OCI-LY7 (cell line): Measurements from ENCODE around the gene BRK1.

Experiments
- EZH2phosphoT487 ChIP-seq: fragments of 200-600 bp; sonication (generic); IDR thresholded peaks from 2 replicates; pipeline ENCODE4 v1.6.1; 2018; ENCODE audit warnings: low read depth, borderline replicate concordance, mild to moderate bottlenecking, mixed run types, antibody characterized with exemption, low read length, moderate library complexity, mixed read lengths
- TF ChIP-seq, protein P1 (sequence below): fragments of 200-600 bp; sonication (generic); conservative IDR thresholded peaks from 2 replicates; pipeline ENCODE4 v1.5.1; 2014; ENCODE audit warnings: mild to moderate bottlenecking, antibody characterized with exemption, low read length, moderate library complexity, mixed read lengths

DNA sequence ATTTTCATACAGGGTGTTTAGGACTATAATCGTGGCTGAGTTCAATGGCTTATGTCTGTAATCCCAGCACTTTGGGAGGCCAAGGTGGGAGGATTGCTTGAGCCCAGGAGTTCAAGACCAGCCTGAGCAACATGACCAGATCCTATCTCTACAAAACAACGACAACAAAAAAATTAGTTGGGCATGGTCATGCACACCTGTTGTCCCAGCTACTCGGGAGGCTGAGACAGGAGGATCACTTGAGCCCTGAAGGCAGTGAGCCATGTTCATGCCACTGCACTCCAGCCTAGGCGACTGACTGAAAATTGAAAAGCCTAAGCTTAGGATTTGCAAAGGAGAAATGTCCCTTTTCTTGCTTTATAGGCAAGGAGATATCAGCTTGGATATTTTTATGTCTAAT is 1.5 kb downstream of the BRK1 start:
- TF ChIP-seq, protein P1, sequence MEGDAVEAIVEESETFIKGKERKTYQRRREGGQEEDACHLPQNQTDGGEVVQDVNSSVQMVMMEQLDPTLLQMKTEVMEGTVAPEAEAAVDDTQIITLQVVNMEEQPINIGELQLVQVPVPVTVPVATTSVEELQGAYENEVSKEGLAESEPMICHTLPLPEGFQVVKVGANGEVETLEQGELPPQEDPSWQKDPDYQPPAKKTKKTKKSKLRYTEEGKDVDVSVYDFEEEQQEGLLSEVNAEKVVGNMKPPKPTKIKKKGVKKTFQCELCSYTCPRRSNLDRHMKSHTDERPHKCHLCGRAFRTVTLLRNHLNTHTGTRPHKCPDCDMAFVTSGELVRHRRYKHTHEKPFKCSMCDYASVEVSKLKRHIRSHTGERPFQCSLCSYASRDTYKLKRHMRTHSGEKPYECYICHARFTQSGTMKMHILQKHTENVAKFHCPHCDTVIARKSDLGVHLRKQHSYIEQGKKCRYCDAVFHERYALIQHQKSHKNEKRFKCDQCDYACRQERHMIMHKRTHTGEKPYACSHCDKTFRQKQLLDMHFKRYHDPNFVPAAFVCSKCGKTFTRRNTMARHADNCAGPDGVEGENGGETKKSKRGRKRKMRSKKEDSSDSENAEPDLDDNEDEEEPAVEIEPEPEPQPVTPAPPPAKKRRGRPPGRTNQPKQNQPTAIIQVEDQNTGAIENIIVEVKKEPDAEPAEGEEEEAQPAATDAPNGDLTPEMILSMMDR: no peak
- TF ChIP-seq EZH2phosphoT487: no peak
